Tibial nerve (tissue), 4 donors: Measurements from ENCODE around the gene SHC1. TPM values are rescaled to one million over a fixed set of nuclear protein-coding genes. Genes with fewer than 3 reads are reported as not detected.

Source experiments
- DNase-seq, 2 donors: peaks; one replicate each; pipeline ENCODE4 v3.0.0-alpha.2; 2019; ENCODE audit warnings: low spot score in 2 of 2
- H3K27ac ChIP-seq, 4 donors: fragments of 200-600 bp; sonication (generic) in 3 of 4; one replicate each; pipeline ENCODE4 v1.5.1; 2017 to 2019; ENCODE audit warnings: mild to moderate bottlenecking in 1 of 4
- H3K27me3 ChIP-seq, 2 donors: fragments of 200-600 bp; sonication (generic) in 1 of 2; one replicate each; pipeline versions ENCODE4 v1.5.1 to v1.6.0; 2017 to 2019
- H3K36me3 ChIP-seq, 3 donors: fragments of 200-600 bp; sonication (generic); one replicate each; pipeline ENCODE4 v1.5.1; 2018 to 2019
- H3K4me1 ChIP-seq, 4 donors: fragments of 200-600 bp; sonication (generic) in 3 of 4; one replicate each; pipeline ENCODE4 v1.5.1; 2017 to 2019
- H3K4me3 ChIP-seq, 4 donors: fragments of 200-600 bp; sonication (generic) in 3 of 4; one replicate each; pipeline ENCODE4 v1.5.1; 2017 to 2019; ENCODE audit warnings: mild to moderate bottlenecking in 1 of 4, moderate library complexity in 1 of 4
- H3K9me3 ChIP-seq, 4 donors: fragments of 200-600 bp; sonication (generic) in 3 of 4; one replicate each; pipeline ENCODE4 v1.5.1; 2017 to 2019
- EP300 ChIP-seq, 2 donors: sonication (generic); formaldehyde crosslinking; IDR thresholded peaks; one replicate each; pipeline ENCODE4 v1.6.1; 2017; ENCODE audit warnings: antibody characterized with exemption in 2 of 2, mild to moderate bottlenecking in 1 of 2
- POLR2A ChIP-seq, 2 donors: fragments of 450-650 bp; IDR thresholded peaks; one replicate each; pipeline ENCODE4 v1.6.1; 2017; ENCODE audit warnings: antibody characterized with exemption in 2 of 2, mild to moderate bottlenecking in 2 of 2, moderate library complexity in 2 of 2
- WGBS, 2 donors: methylation state at CpG; one replicate each; pipeline ENCODE4 v1.1.5; 2018; 5-methylcytosine and 5-hydroxymethylcytosine counted together
- total RNA-seq, 4 donors: library from RNA; depleted of rRNA; stranded (reverse); fragments of >200 nt; gene quantifications; one replicate each; pipeline ENCODE4 v1.1.0, GENCODE V29; 2016
- TF ChIP-seq, protein P1 (sequence below), 5 experiments: fragments of 200-600 bp in 3 of 5; fragments of 450-650 bp in 2 of 5; sonication (generic) in 3 of 5; IDR thresholded peaks; one replicate each; pipeline ENCODE4 v1.5.1; 2016 to 2019; ENCODE audit warnings: antibody characterized with exemption in 5 of 5, mild to moderate bottlenecking in 3 of 5, moderate library complexity in 2 of 5

Gene SHC1
- total RNA-seq, 4 donors from 2014 or later: 82.9 to 168 (median 101) TPM

DNA sequence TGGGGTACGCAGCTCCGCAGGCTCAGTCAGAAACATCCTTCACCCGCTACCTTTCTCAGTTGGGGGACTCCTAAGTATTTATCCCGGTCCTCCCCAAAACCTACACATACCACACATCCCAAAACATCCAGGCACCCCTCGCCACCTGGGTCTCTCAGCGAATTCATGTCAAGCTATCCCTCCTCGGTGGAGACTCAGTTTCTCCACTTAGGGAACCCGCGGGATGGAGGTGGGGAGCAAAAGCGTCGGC, 30.8 kb upstream of the SHC1 start:
- DNase-seq: no peak
- Histone ChIP-seq H3K4me3 (peak overlapping the region; percentile 58 to 94 (median 78)), H3K27ac (peak overlapping the region; percentile 88 to 99 (median 98)), H3K9me3 (no peaks in the 10 kb centered on the region), H3K4me1 (peaks cover 0 to 55% (median 37%) of the 10 kb centered on the region in 4 donors), H3K36me3 (no peaks in the 10 kb centered on the region), H3K27me3 (no peaks in the 10 kb centered on the region)
- TF ChIP-seq, protein P1, sequence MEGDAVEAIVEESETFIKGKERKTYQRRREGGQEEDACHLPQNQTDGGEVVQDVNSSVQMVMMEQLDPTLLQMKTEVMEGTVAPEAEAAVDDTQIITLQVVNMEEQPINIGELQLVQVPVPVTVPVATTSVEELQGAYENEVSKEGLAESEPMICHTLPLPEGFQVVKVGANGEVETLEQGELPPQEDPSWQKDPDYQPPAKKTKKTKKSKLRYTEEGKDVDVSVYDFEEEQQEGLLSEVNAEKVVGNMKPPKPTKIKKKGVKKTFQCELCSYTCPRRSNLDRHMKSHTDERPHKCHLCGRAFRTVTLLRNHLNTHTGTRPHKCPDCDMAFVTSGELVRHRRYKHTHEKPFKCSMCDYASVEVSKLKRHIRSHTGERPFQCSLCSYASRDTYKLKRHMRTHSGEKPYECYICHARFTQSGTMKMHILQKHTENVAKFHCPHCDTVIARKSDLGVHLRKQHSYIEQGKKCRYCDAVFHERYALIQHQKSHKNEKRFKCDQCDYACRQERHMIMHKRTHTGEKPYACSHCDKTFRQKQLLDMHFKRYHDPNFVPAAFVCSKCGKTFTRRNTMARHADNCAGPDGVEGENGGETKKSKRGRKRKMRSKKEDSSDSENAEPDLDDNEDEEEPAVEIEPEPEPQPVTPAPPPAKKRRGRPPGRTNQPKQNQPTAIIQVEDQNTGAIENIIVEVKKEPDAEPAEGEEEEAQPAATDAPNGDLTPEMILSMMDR (IDR thresholded peaks at IDR 0.05): no peak
- TF ChIP-seq POLR2A (IDR thresholded peaks at IDR 0.05) (no peak), EP300 (IDR thresholded peaks at IDR 0.05) (no peak)
- WGBS, 2 donors: 0 to 3% methylated on average over 11 of the region's 11 CpGs

DNA sequence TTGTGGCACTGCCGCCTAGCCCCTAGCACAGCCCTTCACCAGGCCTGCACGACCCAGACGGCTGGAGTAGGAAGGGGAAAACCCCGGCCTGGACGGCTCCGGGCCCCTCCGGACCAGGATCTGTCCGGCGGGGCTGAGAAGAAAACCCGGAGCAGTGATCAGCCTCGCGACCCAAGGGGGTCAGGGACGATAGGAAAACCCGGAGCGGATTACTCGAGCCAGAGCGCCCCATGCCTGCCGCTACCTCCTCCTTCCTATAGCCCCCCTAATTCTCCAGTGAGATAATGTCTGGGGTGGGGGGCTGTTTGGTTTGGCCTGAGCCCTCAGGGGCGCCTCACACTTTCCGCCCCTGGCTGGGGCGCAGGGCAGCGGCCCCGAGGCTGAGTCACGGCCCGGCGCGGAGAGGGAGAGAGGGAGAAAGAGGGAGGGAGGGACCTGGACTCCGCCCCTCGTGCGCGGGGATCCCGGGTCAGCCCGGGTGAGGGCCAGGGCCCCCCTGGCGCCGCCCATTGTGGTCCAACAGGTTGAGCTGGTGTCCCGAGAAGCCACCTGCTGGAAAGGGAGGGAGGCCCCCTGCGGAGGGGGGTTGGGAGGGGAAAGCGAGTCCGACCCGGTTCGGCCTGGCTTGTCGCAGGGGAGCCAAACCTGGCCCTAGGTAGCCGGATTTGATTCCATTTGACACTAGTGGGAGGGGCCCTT, 30.3 kb upstream of the SHC1 start:
- H3K4me1 ChIP-seq: peaks cover 0 to 51% (median 32%) of the 10 kb centered on the region in 4 donors
- peak overlapping the region; percentile 88 to 99 (median 98) for H3K27ac ChIP-seq
- 0 to 1% methylated on average over 19 to 35 of the region's 43 CpGs for WGBS, 2 donors
- H3K36me3 ChIP-seq: no peaks in the 10 kb centered on the region
- no peaks in the 10 kb centered on the region for H3K27me3 ChIP-seq
- peak overlapping the region; percentile 58 to 94 (median 78) for H3K4me3 ChIP-seq
- DNase-seq: peak; percentile 68 to 83
- TF ChIP-seq, protein P1 (IDR thresholded peaks at IDR 0.05): peak in 2 of 5 experiments; percentile 66 to 80
- peak; percentile 65 to 86 for TF ChIP-seq POLR2A (IDR thresholded peaks at IDR 0.05)
- TF ChIP-seq EP300 (IDR thresholded peaks at IDR 0.05): peak; percentile 19 to 85
- H3K9me3 ChIP-seq: no peaks in the 10 kb centered on the region

DNA sequence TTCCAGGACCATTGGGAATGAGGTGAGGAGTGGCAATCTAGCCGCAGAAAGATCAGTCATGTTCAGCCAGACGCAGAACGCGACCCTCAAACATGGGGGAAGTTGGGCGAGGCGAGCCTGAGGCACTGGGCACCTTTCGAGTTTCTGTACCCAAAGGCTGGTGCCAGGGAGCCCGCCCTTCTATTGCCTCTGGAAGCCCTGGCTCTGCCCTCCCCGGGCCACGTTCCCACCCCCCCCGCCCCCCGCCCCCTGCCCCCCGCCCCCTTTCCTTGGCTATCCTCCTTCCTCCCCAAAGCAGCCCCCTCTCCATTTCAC, 29.8 kb upstream of the SHC1 start:
- no peak for DNase-seq
- WGBS, 2 donors: 2% methylated on average over 12 to 13 of the region's 13 CpGs
- no peaks in the 10 kb centered on the region for H3K36me3 ChIP-seq
- H3K27me3 ChIP-seq: no peaks in the 10 kb centered on the region
- H3K4me3 ChIP-seq: peak overlapping the region; percentile 58 to 94 (median 78)
- H3K4me1 ChIP-seq: peaks cover 0 to 51% (median 27%) of the 10 kb centered on the region in 4 donors
- TF ChIP-seq POLR2A (IDR thresholded peaks at IDR 0.05) (no peak), EP300 (IDR thresholded peaks at IDR 0.05) (no peak)
- TF ChIP-seq, protein P1 (IDR thresholded peaks at IDR 0.05): no peak
- H3K27ac ChIP-seq: peak overlapping the region; percentile 88 to 99 (median 98)
- H3K9me3 ChIP-seq: no peaks in the 10 kb centered on the region

DNA sequence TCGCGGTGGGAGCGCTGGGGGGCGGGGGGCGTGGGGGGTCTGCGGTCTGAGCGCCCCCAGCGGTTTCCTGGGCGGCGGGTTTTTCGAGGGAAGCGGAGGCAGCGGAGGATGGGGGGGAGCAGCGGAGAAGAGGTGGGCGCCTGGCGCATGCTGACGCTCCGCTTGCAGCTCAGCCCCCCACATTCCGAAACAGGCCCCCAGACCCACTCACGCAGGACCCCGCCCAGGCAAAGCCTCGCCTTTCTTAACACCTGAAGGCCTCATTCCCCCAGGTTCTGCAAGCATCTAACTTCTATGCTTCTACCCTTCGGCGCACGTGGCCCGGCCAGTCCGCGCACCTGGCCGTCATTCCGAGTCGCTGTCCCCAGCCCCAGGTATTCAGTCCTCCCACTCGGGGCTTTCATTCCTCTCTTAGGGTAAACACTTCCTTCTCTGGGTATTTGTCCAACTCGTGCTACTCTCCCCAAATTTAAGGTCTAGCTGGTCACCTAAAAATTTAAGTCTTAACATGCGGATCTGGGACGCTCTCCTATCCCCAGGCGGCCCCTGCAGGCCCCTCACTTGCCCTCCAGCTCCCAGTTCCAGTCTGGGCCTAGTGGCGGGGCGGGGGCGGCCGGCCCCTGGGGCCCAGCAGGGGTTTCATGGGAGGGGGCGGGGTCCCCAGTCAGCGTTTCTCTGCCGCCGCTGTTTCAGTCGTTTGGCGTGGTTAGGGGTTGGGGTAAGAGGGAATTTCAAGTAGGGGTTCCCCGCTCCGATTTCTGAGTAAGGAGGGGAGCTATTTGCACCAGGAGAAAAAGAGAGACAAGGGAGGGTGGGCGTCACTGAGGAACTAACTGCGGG, 29.2 kb upstream of the SHC1 start:
- 1 to 3% methylated on average over 34 to 49 of the region's 50 CpGs for WGBS, 2 donors
- no peaks in the 10 kb centered on the region for H3K36me3 ChIP-seq
- H3K4me1 ChIP-seq: peaks cover 0 to 46% (median 22%) of the 10 kb centered on the region in 4 donors
- peak overlapping the region; percentile 88 to 99 (median 98) for H3K27ac ChIP-seq
- H3K27me3 ChIP-seq: no peaks in the 10 kb centered on the region
- H3K9me3 ChIP-seq: no peaks in the 10 kb centered on the region
- no peak for DNase-seq
- H3K4me3 ChIP-seq: peak overlapping the region; percentile 58 to 94 (median 78)
- TF ChIP-seq, protein P1 (IDR thresholded peaks at IDR 0.05): peak in 1 of 5 experiments; percentile 16
- TF ChIP-seq POLR2A (IDR thresholded peaks at IDR 0.05): no peak
